Uterus (tissue), 2 donors: ENCODE data around the gene TBC1D19.

Source experiments
- POLR2A ChIP-seq, 2 donors: fragments of 450-650 bp; IDR thresholded peaks; one replicate each; pipeline ENCODE4 v1.6.1; 2016; ENCODE audit warnings: antibody characterized with exemption in 2 of 2, mild to moderate bottlenecking in 1 of 2, moderate library complexity in 1 of 2
- TF ChIP-seq, protein P1 (sequence below), 4 experiments: fragments of 200-600 bp in 2 of 4; fragments of 450-650 bp in 2 of 4; sonication (generic) in 2 of 4; IDR thresholded peaks; one replicate each; pipeline ENCODE4 v1.5.1; 2016 to 2019; ENCODE audit warnings: antibody characterized with exemption in 4 of 4, mild to moderate bottlenecking in 2 of 4, moderate library complexity in 1 of 4

DNA sequence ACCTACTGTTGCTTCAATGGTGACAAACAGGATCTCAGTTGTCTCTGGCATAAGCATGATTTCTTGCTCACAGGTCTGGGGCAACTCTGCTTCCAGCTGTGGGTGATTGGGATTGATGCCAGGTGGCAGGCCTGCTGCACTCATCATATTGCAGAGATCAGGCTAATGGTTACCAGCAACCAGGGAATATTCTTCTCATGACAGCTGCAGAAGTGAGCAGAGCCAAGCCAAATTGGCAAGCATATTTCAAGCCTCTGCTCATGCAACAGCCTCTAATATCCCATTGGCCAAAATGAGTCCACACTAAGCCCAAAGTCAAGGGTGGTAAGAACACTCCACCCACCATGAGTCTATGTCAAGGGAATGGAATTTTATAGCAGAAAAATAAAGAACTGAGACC is 26.7 kb upstream of the TBC1D19 start:
- TF ChIP-seq, protein P1, sequence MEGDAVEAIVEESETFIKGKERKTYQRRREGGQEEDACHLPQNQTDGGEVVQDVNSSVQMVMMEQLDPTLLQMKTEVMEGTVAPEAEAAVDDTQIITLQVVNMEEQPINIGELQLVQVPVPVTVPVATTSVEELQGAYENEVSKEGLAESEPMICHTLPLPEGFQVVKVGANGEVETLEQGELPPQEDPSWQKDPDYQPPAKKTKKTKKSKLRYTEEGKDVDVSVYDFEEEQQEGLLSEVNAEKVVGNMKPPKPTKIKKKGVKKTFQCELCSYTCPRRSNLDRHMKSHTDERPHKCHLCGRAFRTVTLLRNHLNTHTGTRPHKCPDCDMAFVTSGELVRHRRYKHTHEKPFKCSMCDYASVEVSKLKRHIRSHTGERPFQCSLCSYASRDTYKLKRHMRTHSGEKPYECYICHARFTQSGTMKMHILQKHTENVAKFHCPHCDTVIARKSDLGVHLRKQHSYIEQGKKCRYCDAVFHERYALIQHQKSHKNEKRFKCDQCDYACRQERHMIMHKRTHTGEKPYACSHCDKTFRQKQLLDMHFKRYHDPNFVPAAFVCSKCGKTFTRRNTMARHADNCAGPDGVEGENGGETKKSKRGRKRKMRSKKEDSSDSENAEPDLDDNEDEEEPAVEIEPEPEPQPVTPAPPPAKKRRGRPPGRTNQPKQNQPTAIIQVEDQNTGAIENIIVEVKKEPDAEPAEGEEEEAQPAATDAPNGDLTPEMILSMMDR (IDR thresholded peaks at IDR 0.05), result no peak
- no peak for TF ChIP-seq POLR2A (IDR thresholded peaks at IDR 0.05)
